Aorta (tissue), 5 donors: ENCODE results near the gene LIPK. TPM values are rescaled to one million over a fixed set of nuclear protein-coding genes. Genes with fewer than 3 reads are reported as not detected.

Experiments used
- ATAC-seq: fragments of 200-7000 bp; cut with Tn5 transposase; one replicate; pipeline ENCODE4 v1.9.1; 2022; ENCODE audit warnings: moderate library complexity; ENCODE audit not compliant: low FRiP score
- DNase-seq, 2 donors: peaks; one replicate each; pipeline ENCODE4 v3.0.0-alpha.2; 2020
- H3K27ac ChIP-seq, 2 donors: one replicate each; pipeline ENCODE4 v1.5.1; 2013; ENCODE audit warnings: low read length in 2 of 2, mild to moderate bottlenecking in 2 of 2, moderate library complexity in 2 of 2, control low read depth in 1 of 2, inconsistent platforms in 1 of 2, low read depth in 1 of 2
- H3K27me3 ChIP-seq, 2 donors: one replicate each; pipeline ENCODE4 v1.6.1; 2013; ENCODE audit warnings: control low read depth in 1 of 2, low read length in 1 of 2, mild to moderate bottlenecking in 1 of 2, moderate library complexity in 1 of 2; ENCODE audit not compliant: insufficient read depth in 2 of 2, control insufficient read depth in 1 of 2
- H3K36me3 ChIP-seq, 2 donors: one replicate each; pipeline ENCODE4 v1.6.1; 2013; ENCODE audit warnings: control low read depth in 1 of 2, low read length in 1 of 2, mild to moderate bottlenecking in 1 of 2; ENCODE audit not compliant: insufficient read depth in 2 of 2, control insufficient read depth in 1 of 2
- H3K4me1 ChIP-seq, 2 donors: one replicate each; pipeline ENCODE4 v1.6.1; 2013; ENCODE audit warnings: low read length in 2 of 2, control low read depth in 1 of 2, mild to moderate bottlenecking in 1 of 2, moderate library complexity in 1 of 2; ENCODE audit not compliant: insufficient read depth in 2 of 2, control insufficient read depth in 1 of 2
- H3K4me3 ChIP-seq, 2 donors: one replicate each; pipeline ENCODE4 v1.5.1; 2013; ENCODE audit warnings: low read length in 2 of 2, control low read depth in 1 of 2, mild to moderate bottlenecking in 1 of 2
- H3K9me3 ChIP-seq: one replicate; pipeline ENCODE4 v1.6.1; 2013; ENCODE audit warnings: mild to moderate bottlenecking, low read length; ENCODE audit not compliant: control insufficient read depth
- WGBS, 2 donors: extraction: QIAGEN DNeasy Blood & Tissue Kit; methylation state at CpG; one replicate each; pipeline ENCODE4 v1.1.7; 2013; 5-methylcytosine and 5-hydroxymethylcytosine counted together
- intact Hi-C, 2 donors: fragments of 100-400 bp; cut with DNase I; formaldehyde crosslinking; loops; one replicate each; pipeline versions ENCODE4 v1.14.2 to v1.15.0; 2022
- polyA plus RNA-seq, 2 donors: library from polyadenylated mRNA; stranded (reverse); fragments of 200-250 nt; gene quantifications; one replicate each; pipeline ENCODE4 v1.2.3, GENCODE V29; 2013
- total RNA-seq, 2 donors: library from RNA; stranded (reverse); fragmentation: NEBNext Ultra II Directional; extraction: Animal tissue kit (Norgen Biotek cat#: 25700); gene quantifications; one replicate each; pipeline ENCODE4 v1.2.1, GENCODE V29; 2021
- donor health status: healthy with polysubstance abuse.
- donor health status: Bipolar disorder and iron deficiency.
- donor health status: DM: no; HTN: no; CAD: no.
- donor health status: DM: no; HTN: no; CAD: no.
- donor health status: DM: yes; HTN: yes; CAD: no.

LIPK gene
- total and polyA plus RNA-seq, 4 donors: not detected

DNA sequence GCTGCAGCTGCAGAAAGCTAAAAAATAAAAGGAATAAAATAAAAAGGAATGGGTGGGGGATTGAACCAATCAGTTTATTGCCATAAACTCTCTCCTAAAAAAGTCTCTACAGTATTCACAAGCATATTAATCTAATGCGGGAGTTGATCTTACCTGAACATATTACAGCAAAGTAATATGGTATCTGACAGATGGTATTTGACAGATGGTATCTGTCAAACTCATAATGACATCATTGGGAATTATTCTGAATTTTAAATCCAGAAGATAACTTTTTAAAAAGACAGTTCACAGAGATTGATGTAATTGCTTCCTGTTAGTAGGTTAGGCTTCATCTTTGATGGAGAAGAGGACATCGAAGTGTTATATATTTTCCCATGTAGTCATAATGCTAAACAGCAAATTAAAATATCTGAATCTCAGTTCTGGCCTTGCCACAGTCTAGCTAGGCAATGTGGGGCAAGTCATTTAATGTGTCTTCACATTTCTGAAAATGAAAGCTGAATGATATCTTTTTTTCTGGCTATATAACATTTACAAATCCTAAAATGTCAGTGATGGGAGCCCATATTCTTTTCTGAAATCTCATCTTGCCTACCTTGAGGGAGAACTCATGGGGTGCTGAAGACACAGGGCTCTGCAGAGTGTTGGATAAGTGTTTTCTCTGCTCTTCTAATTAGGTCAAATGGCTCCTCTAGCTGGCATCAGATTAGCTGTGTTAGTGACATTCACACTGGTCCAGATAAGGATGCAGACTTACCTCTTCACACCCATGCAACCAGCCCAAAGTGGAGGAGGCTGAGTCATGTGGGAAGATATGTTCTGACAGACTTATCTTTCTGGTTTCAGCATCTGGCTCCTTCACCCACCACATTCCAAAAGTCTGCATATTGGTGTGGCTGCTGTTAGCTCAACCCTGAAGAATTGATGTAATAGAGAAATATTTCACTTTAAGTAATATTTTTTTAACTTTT lies 94.4 kb downstream of the LIPK start:
- Histone ChIP-seq H3K36me3 (no peaks in the 10 kb centered on the region), H3K27ac (no peak overlapping the region), H3K9me3 (no peaks in the 10 kb centered on the region), H3K4me3 (no peak overlapping the region), H3K27me3 (no peaks in the 10 kb centered on the region), H3K4me1 (peaks cover 0 to 3% of the 10 kb centered on the region in 2 donors)
- intact Hi-C loops: no loop called here
- no peak for DNase-seq
- no peak for ATAC-seq
- 86 to 87% methylated on average over 2 of the region's 2 CpGs for WGBS, 2 donors

Other genes starting within 250 kb of the LIPK start
- gene RNLS, start 122.9 kb upstream of the LIPK start, total RNA-seq: 1 to 10 TPM; 6.1 to 9.4 TPM
- gene RNLS, start 122.9 kb upstream of the LIPK start, polyA plus RNA-seq: 1 to 10 TPM; 9.6 to 9.7 TPM
- under 1 TPM in 1 of 2 donors, not detected in 1; 0.87 TPM for gene LIPJ, start 119.5 kb upstream of the LIPK start, total RNA-seq
- gene LIPJ, start 119.5 kb upstream of the LIPK start, polyA plus RNA-seq: not detected
- not detected for gene LIPF, start 41.8 kb upstream of the LIPK start, total RNA-seq
- gene LIPF, start 41.8 kb upstream of the LIPK start, polyA plus RNA-seq: 1 to 10 TPM; 2.8 to 6.1 TPM
- gene LIPN, start 53.8 kb downstream of the LIPK start, total RNA-seq: under 1 TPM in 1 of 2 donors, not detected in 1; 0.58 TPM
- under 1 TPM in 1 of 2 donors, not detected in 1; 0.43 TPM for gene LIPN, start 53.8 kb downstream of the LIPK start, polyA plus RNA-seq
- gene LIPM, start 96.5 kb downstream of the LIPK start, total RNA-seq: not detected
- gene LIPM, start 96.5 kb downstream of the LIPK start, polyA plus RNA-seq: not detected
- under 1 TPM; 0.24 to 0.26 TPM for gene ANKRD22, start 145.6 kb downstream of the LIPK start, total RNA-seq
- gene ANKRD22, start 145.6 kb downstream of the LIPK start, polyA plus RNA-seq: 1 to 10 TPM in 1 of 2 donors, under 1 TPM in 1; 0.18 to 1.8 TPM
- gene STAMBPL1, start 174.0 kb downstream of the LIPK start, total RNA-seq: 10 to 100 TPM in 1 of 2 donors, 1 to 10 TPM in 1; 3.5 to 12.0 TPM
- gene STAMBPL1, start 174.0 kb downstream of the LIPK start, polyA plus RNA-seq: 1 to 10 TPM in 1 of 2 donors, under 1 TPM in 1; 0.63 to 2.3 TPM
- 1,000 to 10,000 TPM; 3,684 to 9,611 TPM for gene ACTA2, start 246.5 kb downstream of the LIPK start, total RNA-seq
- gene ACTA2, start 246.5 kb downstream of the LIPK start, polyA plus RNA-seq: 1,000 to 10,000 TPM; 3,163 to 4,826 TPM